GM12878 (cell line): ENCODE measurements around the gene RAET1G. TPM values are rescaled to one million over a fixed set of nuclear protein-coding genes. Genes with fewer than 3 reads are reported as not detected.

ENCODE experiments used
- ATF2 ChIP-seq: IDR thresholded peaks from 2 replicates; pipeline ENCODE4 v1.6.1; 2012; ENCODE audit warnings: low read length, inconsistent platforms
- BCL11A ChIP-seq: IDR thresholded peaks from 2 replicates; pipeline ENCODE4 v1.6.1; 2011; ENCODE audit warnings: low read depth, low read length
- BCLAF1 ChIP-seq: fragments of 450-650 bp; IDR thresholded peaks from 2 replicates; pipeline ENCODE4 v1.6.1; 2017; ENCODE audit warnings: antibody characterized with exemption, mild to moderate bottlenecking, moderate library complexity
- CTCF ChIP-seq, 3 experiments: IDR thresholded peaks in 2 of 3; conservative IDR thresholded peaks in 1 of 3; 2 replicates each; pipeline ENCODE4 v1.5.1; 2011; ENCODE audit warnings: low read depth in 3 of 3, low read length in 3 of 3, mild to moderate bottlenecking in 3 of 3, control low read depth in 2 of 3, moderate library complexity in 2 of 3, inconsistent platforms in 1 of 3, mixed read lengths in 1 of 3; ENCODE audit not compliant: control insufficient read depth in 2 of 3, insufficient read depth in 1 of 3; ENCODE audit errors: extremely low read depth in 1 of 3
- E4F1 ChIP-seq: fragments of 450-650 bp; IDR thresholded peaks from 2 replicates; pipeline ENCODE4 v1.6.1; 2018; ENCODE audit warnings: borderline replicate concordance, mild to moderate bottlenecking; ENCODE audit not compliant: partially characterized antibody
- JUND ChIP-seq: IDR thresholded peaks from 2 replicates; pipeline ENCODE4 v1.6.1; 2012; ENCODE audit warnings: low read depth, mild to moderate bottlenecking, low read length, improper control_type of control experiment, moderate library complexity
- PRDM15 ChIP-seq: fragments of 450-650 bp; formaldehyde crosslinking; IDR thresholded peaks from 2 replicates; pipeline ENCODE4 v1.4.0; 2020; ENCODE audit warnings: mild to moderate bottlenecking, moderate library complexity
- RAD21 ChIP-seq: IDR thresholded peaks from 2 replicates; pipeline ENCODE4 v1.6.1; 2011; ENCODE audit warnings: mild to moderate bottlenecking, low read depth, low read length, moderate library complexity; ENCODE audit not compliant: insufficient read depth
- RUNX3 ChIP-seq: IDR thresholded peaks from 2 replicates; pipeline ENCODE4 v1.6.1; 2012; ENCODE audit warnings: low read length, inconsistent platforms
- polyA plus RNA-seq, 11 experiments: library from polyadenylated mRNA; depleted of rRNA in 4 of 11; unstranded in 6 of 11; stranded (reverse) in 5 of 11; fragments of >200 nt; fragmentation: Nextera tagmentation in 4 of 11; fragmentation: Illumina TruSeq in 1 of 11; extraction: Ambion mirVana in 4 of 11; extraction: Trizol in 1 of 11; gene quantifications; 1 replicate in 1 of 11; 2 replicates in 10 of 11; pipeline versions ENCODE4 v1.2.1 to v1.2.3, GENCODE V29; 2011 to 2016; ENCODE audit warnings: inconsistent platforms in 2 of 11, missing spikeins in 2 of 11, low read depth in 1 of 11
- total RNA-seq, 4 experiments: library from RNA; depleted of rRNA in 3 of 4; stranded (reverse); fragments of >200 nt in 3 of 4; fragmentation: Illumina TruSeq in 1 of 4; extraction: Trizol in 1 of 4; gene quantifications; 2 replicates each; pipeline versions ENCODE4 v1.2.1 to v1.2.3, GENCODE V29; 2013 to 2021
- TF ChIP-seq, protein P1 (sequence below): IDR thresholded peaks from 2 replicates; pipeline ENCODE4 v1.6.1; 2012; ENCODE audit warnings: mild to moderate bottlenecking, low read depth, low read length

Gene RAET1G
- total and polyA plus RNA-seq, 10 of the 15 experiments (the other 5 are each of a cell fraction or from before 2014, with no cell fraction given): not detected

- no peak for TF ChIP-seq E4F1
- no peak for TF ChIP-seq BCLAF1
- TF ChIP-seq BCL11A: no peak
- TF ChIP-seq RUNX3: peak; percentile 57; the same call in 1 of the 2 replicates
- TF ChIP-seq CTCF (IDR thresholded peaks at IDR 0.05 in 2 of 3, conservative IDR thresholded peaks at IDR 0.05 in 1 of 3; ENCODE audit: control insufficient read depth in 2 of 3, extremely low read depth in 1 of 3, insufficient read depth in 1 of 3, low read depth in 3 of 3, low read length in 3 of 3): peak; percentile 61 to 78 (median 77)
- TF ChIP-seq JUND: no peak
- no peak for TF ChIP-seq PRDM15
- TF ChIP-seq ATF2: peak; percentile 84
- peak; percentile 86 for TF ChIP-seq RAD21
- TF ChIP-seq, protein P1, sequence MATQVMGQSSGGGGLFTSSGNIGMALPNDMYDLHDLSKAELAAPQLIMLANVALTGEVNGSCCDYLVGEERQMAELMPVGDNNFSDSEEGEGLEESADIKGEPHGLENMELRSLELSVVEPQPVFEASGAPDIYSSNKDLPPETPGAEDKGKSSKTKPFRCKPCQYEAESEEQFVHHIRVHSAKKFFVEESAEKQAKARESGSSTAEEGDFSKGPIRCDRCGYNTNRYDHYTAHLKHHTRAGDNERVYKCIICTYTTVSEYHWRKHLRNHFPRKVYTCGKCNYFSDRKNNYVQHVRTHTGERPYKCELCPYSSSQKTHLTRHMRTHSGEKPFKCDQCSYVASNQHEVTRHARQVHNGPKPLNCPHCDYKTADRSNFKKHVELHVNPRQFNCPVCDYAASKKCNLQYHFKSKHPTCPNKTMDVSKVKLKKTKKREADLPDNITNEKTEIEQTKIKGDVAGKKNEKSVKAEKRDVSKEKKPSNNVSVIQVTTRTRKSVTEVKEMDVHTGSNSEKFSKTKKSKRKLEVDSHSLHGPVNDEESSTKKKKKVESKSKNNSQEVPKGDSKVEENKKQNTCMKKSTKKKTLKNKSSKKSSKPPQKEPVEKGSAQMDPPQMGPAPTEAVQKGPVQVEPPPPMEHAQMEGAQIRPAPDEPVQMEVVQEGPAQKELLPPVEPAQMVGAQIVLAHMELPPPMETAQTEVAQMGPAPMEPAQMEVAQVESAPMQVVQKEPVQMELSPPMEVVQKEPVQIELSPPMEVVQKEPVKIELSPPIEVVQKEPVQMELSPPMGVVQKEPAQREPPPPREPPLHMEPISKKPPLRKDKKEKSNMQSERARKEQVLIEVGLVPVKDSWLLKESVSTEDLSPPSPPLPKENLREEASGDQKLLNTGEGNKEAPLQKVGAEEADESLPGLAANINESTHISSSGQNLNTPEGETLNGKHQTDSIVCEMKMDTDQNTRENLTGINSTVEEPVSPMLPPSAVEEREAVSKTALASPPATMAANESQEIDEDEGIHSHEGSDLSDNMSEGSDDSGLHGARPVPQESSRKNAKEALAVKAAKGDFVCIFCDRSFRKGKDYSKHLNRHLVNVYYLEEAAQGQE: no peak
Observed at GRCh38 chr6:149934249-149935156, 11.6 kb upstream of the RAET1G start (continued).
